Large intestine (tissue), 3 donors: ENCODE data around the gene FGFR3. TPM values are rescaled to one million over a fixed set of nuclear protein-coding genes. Genes with fewer than 3 reads are reported as not detected.

Experiments
- DNase-seq, 2 donors: peaks; one replicate each; pipeline versions ENCODE4 v3.0.0 to v3.0.0-alpha.2; 2013
- H3K27ac ChIP-seq: one replicate; pipeline ENCODE4 v1.5.1; 2013; ENCODE audit warnings: low read length
- H3K27me3 ChIP-seq: 2 replicates; pipeline ENCODE4 v1.6.1; 2013; ENCODE audit warnings: low read length; ENCODE audit not compliant: control insufficient read depth, insufficient read depth
- H3K36me3 ChIP-seq: 2 replicates; pipeline ENCODE4 v1.6.1; 2013; ENCODE audit warnings: low read length; ENCODE audit not compliant: control insufficient read depth, insufficient read depth
- H3K4me1 ChIP-seq: one replicate; pipeline ENCODE4 v1.6.1; 2013; ENCODE audit warnings: low read length; ENCODE audit not compliant: control insufficient read depth, insufficient read depth
- H3K4me3 ChIP-seq: one replicate; pipeline ENCODE4 v1.5.1; 2013; ENCODE audit warnings: low read length
- H3K9me3 ChIP-seq: one replicate; pipeline ENCODE4 v1.6.1; 2013; ENCODE audit warnings: mild to moderate bottlenecking, low read depth, low read length, moderate library complexity; ENCODE audit not compliant: control insufficient read depth
- WGBS: methylation state at CpG from one replicate; pipeline ENCODE4 v1.1.5; 2013; ENCODE audit warnings: low lambda C conversion rate; ENCODE audit not compliant: insufficient coverage; 5-methylcytosine and 5-hydroxymethylcytosine counted together
- polyA plus RNA-seq: library from polyadenylated mRNA; unstranded; fragments of 120-200 nt; gene quantifications from one replicate; pipeline ENCODE4 v1.2.1, GENCODE V29; 2013

Gene FGFR3
- polyA plus RNA-seq, 1 donor = 228 TPM

GRCh38 chr4:1778642-1779392, 14.3 kb upstream of the FGFR3 start:
- DNase-seq = no peak
- Histone ChIP-seq H3K4me3 (no peak overlapping the region), H3K27ac (no peak overlapping the region), H3K36me3 (no peaks in the 10 kb centered on the region), H3K27me3 (no peaks in the 10 kb centered on the region), H3K4me1 (peaks cover 22% of the 10 kb centered on the region), H3K9me3 (no peaks in the 10 kb centered on the region)
- WGBS = no CpG with 5 or more reads among the region's 18 CpGs

- Histone ChIP-seq H3K4me1 (peaks cover 26% of the 10 kb centered on the region), H3K4me3 (no peak overlapping the region), H3K9me3 (no peaks in the 10 kb centered on the region), H3K27me3 (no peaks in the 10 kb centered on the region), H3K27ac (no peak overlapping the region), H3K36me3 (no peaks in the 10 kb centered on the region)
- WGBS = no CpG with 5 or more reads among the region's 18 CpGs
- DNase-seq = no peak
Observed at GRCh38 chr4:1779588-1780382, 13.3 kb upstream of the FGFR3 start.

GRCh38 chr4:1780435-1780834, 12.7 kb upstream of the FGFR3 start:
- no peaks in the 10 kb centered on the region for H3K36me3 ChIP-seq
- H3K27ac ChIP-seq = no peak overlapping the region
- WGBS = no CpG with 5 or more reads among the region's 14 CpGs
- H3K4me1 ChIP-seq = peaks cover 32% of the 10 kb centered on the region
- H3K4me3 ChIP-seq = no peak overlapping the region
- no peaks in the 10 kb centered on the region for H3K9me3 ChIP-seq
- no peaks in the 10 kb centered on the region for H3K27me3 ChIP-seq
- DNase-seq = no peak

- H3K36me3 ChIP-seq = no peaks in the 10 kb centered on the region
- DNase-seq = no peak
- H3K4me3 ChIP-seq = no peak overlapping the region
- no peaks in the 10 kb centered on the region for H3K9me3 ChIP-seq
- peaks cover 46% of the 10 kb centered on the region for H3K4me1 ChIP-seq
- no peaks in the 10 kb centered on the region for H3K27me3 ChIP-seq
- WGBS = no CpG with 5 or more reads among the region's 10 CpGs
- H3K27ac ChIP-seq = no peak overlapping the region
Observed at GRCh38 chr4:1783015-1783414, 10.1 kb upstream of the FGFR3 start.

GRCh38 chr4:1783970-1784369, 9.1 kb upstream of the FGFR3 start:
- Histone ChIP-seq H3K4me3 (no peak overlapping the region), H3K27me3 (no peaks in the 10 kb centered on the region), H3K4me1 (peaks cover 38% of the 10 kb centered on the region), H3K9me3 (no peaks in the 10 kb centered on the region), H3K27ac (no peak overlapping the region), H3K36me3 (no peaks in the 10 kb centered on the region)
- WGBS = no CpG with 5 or more reads among the region's 12 CpGs
- no peak for DNase-seq

- Histone ChIP-seq H3K4me1 (peaks cover 36% of the 10 kb centered on the region), H3K36me3 (no peaks in the 10 kb centered on the region), H3K27me3 (no peaks in the 10 kb centered on the region), H3K4me3 (no peak overlapping the region), H3K9me3 (no peaks in the 10 kb centered on the region), H3K27ac (no peak overlapping the region)
- WGBS = no CpG with 5 or more reads among the region's 10 CpGs
- no peak for DNase-seq
Observed at GRCh38 chr4:1784395-1784788, 8.7 kb upstream of the FGFR3 start.

- peak in 1 of 2 donors; percentile 69 for DNase-seq
- H3K27ac ChIP-seq = no peak overlapping the region
- no CpG with 5 or more reads among the region's 17 CpGs for WGBS
Observed at GRCh38 chr4:1784789-1785591, 8.1 kb upstream of the FGFR3 start.

GRCh38 chr4:1785592-1785991, 7.5 kb upstream of the FGFR3 start:
- Histone ChIP-seq H3K27ac (no peak overlapping the region), H3K27me3 (no peaks in the 10 kb centered on the region), H3K36me3 (no peaks in the 10 kb centered on the region), H3K9me3 (no peaks in the 10 kb centered on the region), H3K4me1 (peaks cover 30% of the 10 kb centered on the region), H3K4me3 (no peak overlapping the region)
- WGBS = no CpG with 5 or more reads among the region's 11 CpGs
- DNase-seq = no peak

More at GRCh38 chr4:1784789-1785591, 8.1 kb upstream of the FGFR3 start:
- no peaks in the 10 kb centered on the region for H3K27me3 ChIP-seq
- H3K9me3 ChIP-seq = no peaks in the 10 kb centered on the region
- no peaks in the 10 kb centered on the region for H3K36me3 ChIP-seq
- H3K4me3 ChIP-seq = no peak overlapping the region
- H3K4me1 ChIP-seq = peaks cover 32% of the 10 kb centered on the region

- Histone ChIP-seq H3K4me1 (peaks cover 30% of the 10 kb centered on the region), H3K27me3 (peaks cover 2% of the 10 kb centered on the region), H3K4me3 (no peak overlapping the region), H3K27ac (no peak overlapping the region), H3K36me3 (no peaks in the 10 kb centered on the region), H3K9me3 (no peaks in the 10 kb centered on the region)
- no CpG with 5 or more reads among the region's 34 CpGs for WGBS
- DNase-seq = no peak
Observed at GRCh38 chr4:1786544-1787362, 6.3 kb upstream of the FGFR3 start.
